Measurements from ENCODE around the gene FRMD4B. TPM values are rescaled to one million over a fixed set of nuclear protein-coding genes. Genes with fewer than 3 reads are reported as not detected.

Gene FRMD4B
- polyA plus RNA-seq, 3 donors: 13.2 to 21.0 (median 19.6) TPM

GRCh38 chr3:69178082-69178481 lies 207.8 kb downstream of the FRMD4B start:
- no peaks in the 10 kb centered on the region for H3K9me3 Mint-ChIP-seq
- H3K27me3 ChIP-seq (ENCODE audit: control insufficient read depth in 2 of 2, insufficient read depth in 2 of 2, low read length in 2 of 2): no peaks in the 10 kb centered on the region
- H3K4me3 Mint-ChIP-seq: no peak overlapping the region
- H3K4me3 ChIP-seq (replicated peaks in 1 of 3; ENCODE audit: low read depth in 2 of 3, low read length in 3 of 3): no peak overlapping the region
- H3K9ac ChIP-seq (ENCODE audit: insufficient read depth, low read length, poor library complexity, severe bottlenecking): no peak overlapping the region
- no peaks in the 10 kb centered on the region for H3K79me2 ChIP-seq (ENCODE audit: insufficient read depth, low read length)
- H3K27me3 Mint-ChIP-seq (ENCODE audit: low read depth in 3 of 3): peaks cover 0 to 5% (median 0%) of the 10 kb centered on the region in 3 donors
- no peak for DNase-seq
- H3K4me2 ChIP-seq (replicated peaks; ENCODE audit: extremely low read depth, low read length, poor library complexity, severe bottlenecking): no peak overlapping the region
- no peaks in the 10 kb centered on the region for H3K4me1 ChIP-seq (ENCODE audit: control insufficient read depth in 1 of 2, insufficient read depth in 2 of 2, low read length in 2 of 2)
- no peaks in the 10 kb centered on the region for H3K4me1 Mint-ChIP-seq
- H3K27ac ChIP-seq (ENCODE audit: low read depth in 1 of 2, low read length in 2 of 2): no peak overlapping the region
- H3K27ac Mint-ChIP-seq: peak overlapping the region in 1 of 7 donors; percentile 21
- H4K20me1 ChIP-seq (ENCODE audit: insufficient read depth, low read length): peaks cover 6% of the 10 kb centered on the region
- no peak for TF ChIP-seq CTCF (IDR thresholded peaks at IDR 0.05)
- H3K36me3 ChIP-seq (replicated peaks in 1 of 2; ENCODE audit: control insufficient read depth in 1 of 2, insufficient read depth in 2 of 2, low read length in 2 of 2): peaks cover 56 to 88% of the 10 kb centered on the region in 2 donors
- intact Hi-C loops (cut with micrococcal nuclease): no loop called here
- peaks cover 71 to 79% of the 10 kb centered on the region in 2 donors for H3K36me3 Mint-ChIP-seq
- WGBS (ENCODE audit: insufficient coverage): 84% methylated on average over 4 of the region's 4 CpGs
- no peaks in the 10 kb centered on the region for H3K9me3 ChIP-seq (replicated peaks in 1 of 2; ENCODE audit: control insufficient read depth in 1 of 2, insufficient read depth in 1 of 2, low read length in 2 of 2)
- no peak overlapping the region for H2AFZ ChIP-seq (ENCODE audit: insufficient read depth, low read depth, low read length, poor library complexity, severe bottlenecking)

- no peak overlapping the region for H3K4me2 ChIP-seq (replicated peaks; ENCODE audit: extremely low read depth, low read length, poor library complexity, severe bottlenecking)
- Mint-ChIP-seq H3K27ac (no peak overlapping the region), H3K27me3 (ENCODE audit: low read depth in 3 of 3) (peaks cover 0 to 3% (median 0%) of the 10 kb centered on the region in 3 donors), H3K4me3 (no peak overlapping the region), H3K36me3 (peaks cover 65 to 69% of the 10 kb centered on the region in 2 donors), H3K4me1 (no peaks in the 10 kb centered on the region), H3K9me3 (no peaks in the 10 kb centered on the region)
- peaks cover 6% of the 10 kb centered on the region for H4K20me1 ChIP-seq (ENCODE audit: insufficient read depth, low read length)
- no CpG with 5 or more reads among the region's 4 CpGs for WGBS (ENCODE audit: insufficient coverage)
- intact Hi-C loops (cut with micrococcal nuclease): no loop called here
- no peak for DNase-seq
- peaks cover 52 to 88% of the 10 kb centered on the region in 2 donors for H3K36me3 ChIP-seq (replicated peaks in 1 of 2; ENCODE audit: control insufficient read depth in 1 of 2, insufficient read depth in 2 of 2, low read length in 2 of 2)
- H3K27me3 ChIP-seq (ENCODE audit: control insufficient read depth in 2 of 2, insufficient read depth in 2 of 2, low read length in 2 of 2): no peaks in the 10 kb centered on the region
- H3K9me3 ChIP-seq (replicated peaks in 1 of 2; ENCODE audit: control insufficient read depth in 1 of 2, insufficient read depth in 1 of 2, low read length in 2 of 2): no peaks in the 10 kb centered on the region
- TF ChIP-seq CTCF (IDR thresholded peaks at IDR 0.05): no peak
- no peak overlapping the region for H3K27ac ChIP-seq (ENCODE audit: low read depth in 1 of 2, low read length in 2 of 2)
- no peak overlapping the region for H2AFZ ChIP-seq (ENCODE audit: insufficient read depth, low read depth, low read length, poor library complexity, severe bottlenecking)
- no peak overlapping the region for H3K4me3 ChIP-seq (replicated peaks in 1 of 3; ENCODE audit: low read depth in 2 of 3, low read length in 3 of 3)
- H3K9ac ChIP-seq (ENCODE audit: insufficient read depth, low read length, poor library complexity, severe bottlenecking): no peak overlapping the region
- no peaks in the 10 kb centered on the region for H3K79me2 ChIP-seq (ENCODE audit: insufficient read depth, low read length)
- H3K4me1 ChIP-seq (ENCODE audit: control insufficient read depth in 1 of 2, insufficient read depth in 2 of 2, low read length in 2 of 2): no peaks in the 10 kb centered on the region
These were observed 210.8 kb downstream of the FRMD4B start for GRCh38 chr3:69174871-69175737.
